RWPE1 (cell line): ENCODE results near the gene SFXN4.
"Not testable (repeated sequence)": the region's sequence is repeated elsewhere in the genome, so short reads cannot be mapped to it uniquely, and the experiment has no call there.

Experiments
- CTCF ChIA-PET: fragments of 350-600 bp; sonication (Branson Sonifier 250); formaldehyde crosslinking; extraction: SDS; loops from one replicate; lab custom pipeline; 2021; lab: Yijun Ruan, JAX
- POLR2A ChIA-PET: fragments of 400-600 bp; formaldehyde crosslinking; extraction: SDS; loops from one replicate; lab custom pipeline; 2020; ENCODE audit warnings: antibody characterized with exemption; ENCODE audit not compliant: low non-redundant PET; lab: Yijun Ruan, JAX
- DNase-seq: peaks from one replicate; pipeline ENCODE4 v3.0.0; 2012; ENCODE audit warnings: low spot score
- H3K27ac ChIP-seq: fragments of 450-650 bp; 2 replicates; pipeline ENCODE4 v1.5.1; 2017
- TF ChIP-seq, protein P1 (sequence below): fragments of 450-650 bp; conservative IDR thresholded peaks from 2 replicates; pipeline ENCODE4 v1.5.1; 2017; ENCODE audit warnings: low read depth, mild to moderate bottlenecking

SFXN4 gene

GRCh38 chr10:119103241-119103902 lies 62.1 kb downstream of the SFXN4 start:
- DNase-seq, result no peak

DNA sequence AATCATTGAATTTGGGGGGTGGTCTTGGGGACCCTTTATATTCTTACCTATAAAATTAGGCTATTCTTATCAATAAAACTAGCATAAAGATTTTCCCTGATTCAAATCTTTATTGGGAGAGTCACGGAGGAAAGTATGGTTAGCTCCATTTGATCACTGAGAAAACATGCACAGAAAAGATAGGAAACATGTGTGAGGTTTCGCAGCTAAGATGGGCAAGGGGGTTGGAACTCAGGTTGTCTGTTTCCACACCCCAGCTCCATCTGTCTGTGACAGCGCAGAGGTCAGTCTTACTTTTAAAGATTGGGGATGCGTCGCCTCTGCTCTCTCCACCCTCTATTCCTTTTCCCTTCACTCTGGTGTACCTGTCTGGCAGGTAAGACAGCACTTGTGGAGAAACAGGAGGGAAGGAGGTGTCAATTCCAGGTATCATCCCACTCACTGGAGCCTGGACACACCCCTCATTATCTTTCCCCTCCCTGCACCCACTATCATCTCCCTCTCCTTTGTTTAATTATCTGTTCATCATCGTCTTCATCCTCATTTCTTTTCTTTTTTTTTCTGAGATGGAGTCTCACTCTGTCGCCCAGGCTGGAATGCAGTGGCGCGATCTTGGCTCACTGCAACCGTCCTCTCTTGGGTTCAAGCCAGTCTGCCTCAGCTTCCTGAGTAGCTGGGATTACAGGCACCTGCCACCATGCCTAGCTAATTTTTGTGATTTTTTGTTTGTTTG lies 64.0 kb downstream of the SFXN4 start:
- peak overlapping the region; percentile 91 for H3K27ac ChIP-seq
- TF ChIP-seq, protein P1, sequence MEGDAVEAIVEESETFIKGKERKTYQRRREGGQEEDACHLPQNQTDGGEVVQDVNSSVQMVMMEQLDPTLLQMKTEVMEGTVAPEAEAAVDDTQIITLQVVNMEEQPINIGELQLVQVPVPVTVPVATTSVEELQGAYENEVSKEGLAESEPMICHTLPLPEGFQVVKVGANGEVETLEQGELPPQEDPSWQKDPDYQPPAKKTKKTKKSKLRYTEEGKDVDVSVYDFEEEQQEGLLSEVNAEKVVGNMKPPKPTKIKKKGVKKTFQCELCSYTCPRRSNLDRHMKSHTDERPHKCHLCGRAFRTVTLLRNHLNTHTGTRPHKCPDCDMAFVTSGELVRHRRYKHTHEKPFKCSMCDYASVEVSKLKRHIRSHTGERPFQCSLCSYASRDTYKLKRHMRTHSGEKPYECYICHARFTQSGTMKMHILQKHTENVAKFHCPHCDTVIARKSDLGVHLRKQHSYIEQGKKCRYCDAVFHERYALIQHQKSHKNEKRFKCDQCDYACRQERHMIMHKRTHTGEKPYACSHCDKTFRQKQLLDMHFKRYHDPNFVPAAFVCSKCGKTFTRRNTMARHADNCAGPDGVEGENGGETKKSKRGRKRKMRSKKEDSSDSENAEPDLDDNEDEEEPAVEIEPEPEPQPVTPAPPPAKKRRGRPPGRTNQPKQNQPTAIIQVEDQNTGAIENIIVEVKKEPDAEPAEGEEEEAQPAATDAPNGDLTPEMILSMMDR, result no peak
- CTCF ChIA-PET, result interaction anchor here (0.6 kb wide), 1 partner anchor 215 kb away, joined by 4 read pairs; no protein-coding TSS in a partner anchor
- DNase-seq, result peak; percentile 46
- POLR2A ChIA-PET, result interaction anchor here (0.6 to 0.7 kb wide), 4 partner anchors 11 to 95 kb away, joined by 3 to 5 read pairs (median 4); partner anchors contain the start of gene SFXN4

More at GRCh38 chr10:119103241-119103902, 62.1 kb downstream of the SFXN4 start:
- ChIA-PET POLR2A (interaction anchor here (1.0 kb wide), 1 partner anchor 21 kb away, joined by 3 read pairs; no protein-coding TSS in a partner anchor), CTCF (interaction anchor here (0.5 to 1.1 kb wide), 2 partner anchors 8 to 21 kb away, joined by 3 to 4 read pairs; no protein-coding TSS in a partner anchor)
- peak overlapping the region; percentile 91 for H3K27ac ChIP-seq
- TF ChIP-seq, protein P1, result no peak

GRCh38 chr10:119100434-119101238 lies 64.9 kb downstream of the SFXN4 start:
- POLR2A ChIA-PET, result interaction anchor here (0.6 to 0.7 kb wide), 4 partner anchors 10 to 94 kb away, joined by 3 to 5 read pairs (median 4); partner anchors contain the start of gene SFXN4
- TF ChIP-seq, protein P1, result no peak
- H3K27ac ChIP-seq, result peak overlapping the region; percentile 91
- peak; percentile 41 for DNase-seq
- CTCF ChIA-PET, result interaction anchor here (0.6 kb wide), 2 partner anchors 216 to 936 kb away, joined by 4 to 5 read pairs; no protein-coding TSS in a partner anchor

DNA sequence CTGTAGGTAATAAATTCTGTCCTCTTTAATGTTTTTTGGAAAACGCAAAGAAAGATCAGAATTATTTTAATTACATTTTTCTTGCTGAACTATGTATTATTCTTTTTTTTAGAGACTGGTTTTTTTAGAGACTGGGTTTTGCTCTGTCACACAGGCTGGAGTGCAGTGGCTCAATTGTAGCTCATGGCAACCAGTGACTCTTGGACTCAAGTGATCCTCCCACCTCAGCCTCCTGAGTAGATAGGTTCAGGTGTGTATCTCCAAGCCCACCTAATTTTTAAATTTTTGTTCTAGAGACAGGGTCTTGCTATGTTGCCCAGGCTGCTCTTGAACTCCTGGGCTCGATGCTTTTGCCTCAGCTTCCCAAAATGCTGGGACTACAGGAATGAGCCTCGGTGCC lies 66.9 kb downstream of the SFXN4 start:
- TF ChIP-seq, protein P1, result no peak
- ChIA-PET POLR2A (no interaction called here), CTCF (no interaction called here)
- H3K27ac ChIP-seq, result no peak overlapping the region
- no peak for DNase-seq

GRCh38 chr10:119096641-119097415 lies 68.7 kb downstream of the SFXN4 start:
- DNase-seq, CTCF ChIA-PET, H3K27ac ChIP-seq, POLR2A ChIA-PET: not testable (repeated sequence)

GRCh38 chr10:119095640-119096039 lies 69.9 kb downstream of the SFXN4 start:
- DNase-seq, result no peak
- ChIA-PET POLR2A (no interaction called here), CTCF (interaction anchor here (0.7 kb wide), 1 partner anchor 49 kb away, joined by 3 read pairs; no protein-coding TSS in a partner anchor)
- H3K27ac ChIP-seq, result no peak overlapping the region
- TF ChIP-seq, protein P1, result no peak
